Brain microvascular endothelial cell (primary cell): ENCODE results near the gene SLC35F3.
"Not testable (repeated sequence)": the region's sequence is repeated elsewhere in the genome, so short reads cannot be mapped to it uniquely, and the experiment has no call there.

ENCODE experiments used
- DNase-seq: peaks from one replicate; pipeline ENCODE4 v3.0.0-alpha.2; 2020
- H3K27ac ChIP-seq: fragments of 250-450 bp; sonication (Bioruptor Pico); 2 replicates; pipeline ENCODE4 v1.5.1; 2020; ENCODE audit warnings: mild to moderate bottlenecking, moderate library complexity
- H3K27me3 ChIP-seq: fragments of 250-450 bp; sonication (Bioruptor Pico); replicated peaks from 2 replicates; pipeline ENCODE4 v1.5.1; 2020; ENCODE audit warnings: mild to moderate bottlenecking
- H3K36me3 ChIP-seq: fragments of 250-450 bp; sonication (Bioruptor Pico); replicated peaks from 2 replicates; pipeline ENCODE4 v1.5.1; 2020; ENCODE audit warnings: mild to moderate bottlenecking
- H3K4me3 ChIP-seq: 2 replicates; pipeline ENCODE4 v1.5.1; 2011; ENCODE audit warnings: low read depth, mild to moderate bottlenecking, control low read depth, low read length, moderate library complexity
- in situ Hi-C: cut with HindIII; loops from 2 replicates; pipeline ENCODE4 v1.10.0; 2017; ENCODE audit warnings: low sequenced_read_pairs, low pct_ligation_motif_present
- TF ChIP-seq, protein P1 (sequence below): IDR thresholded peaks from 2 replicates; pipeline ENCODE4 v1.5.1; 2011; ENCODE audit warnings: low read depth, mild to moderate bottlenecking, moderate library complexity, low read length, control low read depth, inconsistent platforms; ENCODE audit errors: missing control alignments

Gene SLC35F3

DNA sequence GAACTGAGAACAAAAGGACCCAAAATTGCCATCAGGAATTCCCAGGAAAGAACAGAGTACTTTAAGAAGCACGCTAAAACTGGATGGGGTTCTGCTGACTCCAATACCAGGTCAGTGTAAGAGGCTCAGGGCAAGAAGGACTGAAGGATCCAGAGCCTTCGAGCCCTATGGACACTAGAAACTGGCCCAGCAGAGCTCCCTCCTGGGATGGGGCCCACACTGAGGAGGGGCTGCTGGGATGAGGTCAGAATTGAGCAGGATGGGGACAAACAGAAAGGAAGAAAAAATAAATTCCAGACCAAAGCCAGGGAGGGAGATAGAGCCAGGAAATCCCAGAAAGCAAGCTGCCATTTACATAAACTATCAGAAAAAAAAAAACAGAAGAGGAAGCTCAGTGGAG is 246.4 kb downstream of the SLC35F3 start:
- in situ Hi-C loops, result no loop called here
- H3K4me3 ChIP-seq, result no peak overlapping the region
- TF ChIP-seq, protein P1, sequence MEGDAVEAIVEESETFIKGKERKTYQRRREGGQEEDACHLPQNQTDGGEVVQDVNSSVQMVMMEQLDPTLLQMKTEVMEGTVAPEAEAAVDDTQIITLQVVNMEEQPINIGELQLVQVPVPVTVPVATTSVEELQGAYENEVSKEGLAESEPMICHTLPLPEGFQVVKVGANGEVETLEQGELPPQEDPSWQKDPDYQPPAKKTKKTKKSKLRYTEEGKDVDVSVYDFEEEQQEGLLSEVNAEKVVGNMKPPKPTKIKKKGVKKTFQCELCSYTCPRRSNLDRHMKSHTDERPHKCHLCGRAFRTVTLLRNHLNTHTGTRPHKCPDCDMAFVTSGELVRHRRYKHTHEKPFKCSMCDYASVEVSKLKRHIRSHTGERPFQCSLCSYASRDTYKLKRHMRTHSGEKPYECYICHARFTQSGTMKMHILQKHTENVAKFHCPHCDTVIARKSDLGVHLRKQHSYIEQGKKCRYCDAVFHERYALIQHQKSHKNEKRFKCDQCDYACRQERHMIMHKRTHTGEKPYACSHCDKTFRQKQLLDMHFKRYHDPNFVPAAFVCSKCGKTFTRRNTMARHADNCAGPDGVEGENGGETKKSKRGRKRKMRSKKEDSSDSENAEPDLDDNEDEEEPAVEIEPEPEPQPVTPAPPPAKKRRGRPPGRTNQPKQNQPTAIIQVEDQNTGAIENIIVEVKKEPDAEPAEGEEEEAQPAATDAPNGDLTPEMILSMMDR, result no peak
- no peaks in the 10 kb centered on the region for H3K36me3 ChIP-seq
- no peaks in the 10 kb centered on the region for H3K27me3 ChIP-seq
- DNase-seq, result no peak
- H3K27ac ChIP-seq, result no peak overlapping the region

DNA sequence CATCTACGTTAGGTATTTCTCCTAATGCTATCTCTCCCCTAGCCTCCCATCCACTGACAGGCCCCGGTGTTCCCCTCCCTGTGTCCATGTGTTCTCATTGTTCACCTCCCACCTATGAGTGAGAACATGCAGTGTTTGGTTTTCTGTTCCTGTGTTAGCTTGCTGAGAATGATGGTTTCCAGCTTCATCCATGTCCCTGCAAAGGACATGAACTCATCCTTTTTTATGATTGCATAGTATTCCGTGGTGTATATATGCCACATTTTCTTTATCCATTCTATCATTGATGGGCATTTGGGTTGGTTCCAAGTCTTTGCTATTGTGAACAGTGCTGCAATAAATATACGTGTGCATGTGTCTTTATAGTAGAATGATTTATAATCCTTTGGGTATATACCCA is 247.9 kb downstream of the SLC35F3 start:
- H3K27me3 ChIP-seq, H3K4me3 ChIP-seq, H3K36me3 ChIP-seq, DNase-seq, in situ Hi-C loops, H3K27ac ChIP-seq: not testable (repeated sequence)

DNA sequence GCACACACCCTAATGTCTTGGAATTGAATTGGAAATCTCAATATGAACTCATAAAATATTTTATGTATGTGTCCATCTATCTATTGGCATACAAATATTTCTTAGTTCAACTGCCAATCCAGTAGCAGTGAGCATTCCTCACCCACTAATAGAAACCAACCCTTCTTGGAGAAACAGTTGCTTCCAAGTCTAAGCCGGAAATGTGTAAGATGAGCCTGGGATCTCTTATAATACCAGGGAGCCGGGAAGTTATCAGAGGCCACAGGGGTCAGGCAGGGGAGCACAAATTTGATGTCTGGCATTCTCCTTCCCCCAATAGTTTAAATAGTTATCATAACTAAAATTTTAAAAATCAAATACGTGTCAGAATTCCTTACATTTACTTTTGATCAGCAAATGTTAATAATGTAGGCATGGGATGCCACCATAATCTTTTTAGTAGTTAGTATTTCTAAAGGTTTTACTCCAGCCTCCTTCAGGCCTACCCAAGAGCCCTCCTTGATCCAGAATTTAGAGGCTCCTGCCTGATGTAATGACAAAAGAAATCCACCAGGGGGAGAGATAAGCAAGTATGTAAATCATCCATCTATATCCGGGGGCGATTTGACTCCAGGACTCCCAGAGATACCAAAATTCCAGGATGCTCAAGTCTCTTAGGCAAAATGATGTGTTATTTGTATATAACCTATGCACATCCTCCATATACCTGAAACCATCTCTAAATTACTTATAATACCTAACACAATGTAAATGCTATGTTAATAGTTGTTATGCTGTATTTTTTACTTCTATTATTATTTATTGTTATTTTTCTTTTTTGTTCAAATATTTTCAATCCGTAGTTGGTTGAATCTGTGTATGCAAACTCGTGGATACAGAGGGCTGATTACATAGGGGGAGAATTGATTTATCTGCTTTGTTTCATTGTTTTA is 250.1 kb downstream of the SLC35F3 start:
- in situ Hi-C loops, result no loop called here
- TF ChIP-seq, protein P1, result peak; percentile 75
- peak; percentile 64 for DNase-seq
- H3K27me3 ChIP-seq, result no peaks in the 10 kb centered on the region
- H3K36me3 ChIP-seq, result no peaks in the 10 kb centered on the region
- no peak overlapping the region for H3K4me3 ChIP-seq
- no peak overlapping the region for H3K27ac ChIP-seq

DNA sequence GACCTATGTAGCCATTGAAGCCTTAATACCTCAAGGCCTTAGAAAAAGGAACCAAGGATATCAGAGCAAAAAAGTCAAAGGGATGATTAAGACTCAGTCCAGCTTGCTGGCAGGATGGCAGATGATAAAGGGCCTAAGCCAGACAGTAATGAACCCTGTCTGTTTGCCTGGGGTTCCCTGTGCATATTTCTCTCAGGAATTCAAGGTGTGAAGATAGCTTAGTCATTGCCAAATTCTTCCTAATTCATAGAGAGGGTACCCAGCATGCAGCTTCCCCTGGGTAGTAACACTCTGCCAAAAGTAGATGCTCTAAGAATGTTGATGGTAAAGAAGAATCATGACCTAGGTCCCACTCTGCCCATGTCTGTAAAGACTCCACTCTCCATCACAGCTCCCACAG is 258.2 kb downstream of the SLC35F3 start:
- Histone ChIP-seq H3K27ac (no peak overlapping the region), H3K4me3 (no peak overlapping the region), H3K27me3 (no peaks in the 10 kb centered on the region), H3K36me3 (no peaks in the 10 kb centered on the region)
- in situ Hi-C loops, result no loop called here
- no peak for DNase-seq
- TF ChIP-seq, protein P1, result no peak

DNA sequence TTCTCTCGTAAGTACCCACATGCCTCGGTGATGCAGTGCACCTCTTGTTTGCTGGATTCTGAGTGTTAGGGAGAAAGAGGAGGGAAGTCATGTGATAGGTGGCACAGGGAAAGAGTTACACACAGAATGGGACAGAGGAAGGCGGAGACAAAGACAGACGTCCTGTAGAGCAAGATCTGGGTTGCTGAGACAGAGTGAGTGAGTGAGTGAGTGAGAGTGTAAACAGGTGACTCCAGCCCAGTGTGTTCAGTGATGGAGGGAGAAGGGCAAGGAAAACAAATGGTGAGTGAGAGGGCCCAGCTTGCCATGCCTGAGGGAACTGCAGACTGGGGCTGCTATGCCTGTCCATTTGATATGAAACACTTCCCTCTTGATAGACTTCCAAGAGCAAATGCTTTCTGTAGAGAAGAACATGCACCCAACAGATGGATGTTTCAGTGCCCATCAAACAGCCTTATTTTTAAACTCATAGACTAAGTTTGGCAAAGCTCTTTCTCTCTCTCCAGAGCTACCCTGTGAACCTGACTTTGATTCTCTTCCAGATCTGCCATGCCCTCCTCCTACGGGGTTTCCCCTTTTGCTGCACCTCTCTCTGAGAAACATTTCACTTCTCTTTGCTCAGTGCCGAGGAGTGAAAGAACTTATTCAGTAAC is 258.9 kb downstream of the SLC35F3 start:
- in situ Hi-C loops, result no loop called here
- no peak overlapping the region for H3K4me3 ChIP-seq
- H3K27ac ChIP-seq, result no peak overlapping the region
- TF ChIP-seq, protein P1, result no peak
- H3K36me3 ChIP-seq, result no peaks in the 10 kb centered on the region
- no peak for DNase-seq
- H3K27me3 ChIP-seq, result no peaks in the 10 kb centered on the region

DNA sequence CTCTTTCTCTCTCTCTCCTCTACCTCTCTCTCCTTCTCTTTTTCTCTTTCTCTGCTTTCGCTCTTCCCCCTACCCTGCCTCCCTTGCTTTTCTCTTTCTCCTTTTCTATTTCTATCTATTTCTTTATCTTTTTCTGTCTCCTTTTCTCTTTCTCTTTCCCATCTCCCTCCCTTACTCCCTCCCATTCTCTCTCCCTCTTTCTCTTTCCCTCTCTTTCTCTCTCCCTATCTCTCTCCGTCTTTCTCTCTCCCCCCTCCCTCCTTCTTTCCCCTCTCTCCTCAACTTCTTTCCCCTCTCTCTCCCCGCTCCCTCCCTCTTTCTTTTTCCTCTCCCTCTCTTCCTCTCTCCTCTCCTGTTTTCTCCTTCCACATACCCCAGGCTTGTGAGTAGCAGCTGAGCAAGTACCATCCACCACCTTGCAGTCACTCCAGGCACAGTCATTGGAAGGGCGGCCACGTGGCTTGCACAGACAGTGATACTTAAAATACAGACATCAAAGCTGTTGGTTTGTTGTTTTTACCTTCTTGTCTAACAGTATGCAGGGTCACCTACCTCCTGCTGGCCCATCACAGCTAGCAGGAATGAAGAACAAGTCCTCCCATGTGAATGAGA is 259.7 kb downstream of the SLC35F3 start:
- TF ChIP-seq, protein P1, result no peak
- no peak overlapping the region for H3K4me3 ChIP-seq
- H3K27ac ChIP-seq, result no peak overlapping the region
- no peaks in the 10 kb centered on the region for H3K36me3 ChIP-seq
- H3K27me3 ChIP-seq, result no peaks in the 10 kb centered on the region
- no peak for DNase-seq
- in situ Hi-C loops, result no loop called here
